GM12878 (cell line): ENCODE measurements around the gene NPAS3. TPM values are rescaled to one million over a fixed set of nuclear protein-coding genes. Genes with fewer than 3 reads are reported as not detected.

ENCODE experiments used
- ATAC-seq: fragments of 200-7000 bp; cut with Tn5 transposase; 3 replicates; pipeline ENCODE4 v1.9.1; 2020; ENCODE audit warnings: mild to moderate bottlenecking, moderate library complexity
- BruUV-seq: library from RNA; stranded (reverse); fragments of 400-500 nt; replicated peaks from 2 replicates; lab custom pipeline; 2021; lab: Mats Ljungman, UMichigan
- CTCF ChIA-PET: fragments of 300-600 bp; sonication (Branson Sonifier 250); formaldehyde crosslinking; extraction: SDS; loops from one replicate; lab custom pipeline; 2021; ENCODE audit warnings: inconsistent platforms; lab: Yijun Ruan, JAX
- POLR2A ChIA-PET: fragments of 350-600 bp; formaldehyde crosslinking; extraction: SDS; loops from one replicate; lab custom pipeline; 2021; ENCODE audit warnings: inconsistent platforms; lab: Charles Lee
- RAD21 ChIA-PET: fragments of 300-600 bp; sonication (Branson Sonifier 250); formaldehyde crosslinking; loops from one replicate; lab custom pipeline; 2023; ENCODE audit warnings: antibody characterized with exemption; ENCODE audit not compliant: unreplicated experiment; lab: Charles Lee
- SMC1A ChIA-PET: fragments of 300-600 bp; sonication (Branson Sonifier 250); formaldehyde crosslinking; loops from one replicate; lab custom pipeline; 2023; ENCODE audit not compliant: unreplicated experiment, uncharacterized antibody; lab: Charles Lee
- DNase-seq: peaks from one replicate; pipeline ENCODE4 v3.0.0-alpha.2; 2011; ENCODE audit warnings: low read depth, low spot score
- FAIRE-seq: peaks from 3 replicates; lab custom pipeline; 2011; peaks lifted over from hg19 to GRCh38; lab: Jason Lieb, UNC
- H2AFZ ChIP-seq: 2 replicates; pipeline ENCODE4 v1.6.0; 2011; ENCODE audit warnings: low read depth, low read length, control low read depth; ENCODE audit not compliant: control insufficient read depth
- H3K27ac ChIP-seq: 2 replicates; pipeline ENCODE4 v1.5.1; 2011; ENCODE audit warnings: control low read depth; ENCODE audit not compliant: control insufficient read depth, insufficient read depth
- H3K27me3 ChIP-seq, 2 experiments: replicated peaks in 1 of 2; 2 replicates each; pipeline versions ENCODE4 v1.6.0 to v1.6.1; 2011; ENCODE audit warnings: low read length in 1 of 2; ENCODE audit not compliant: control insufficient read depth in 2 of 2, insufficient read depth in 2 of 2
- H3K36me3 ChIP-seq, 2 experiments: 2 replicates each; pipeline ENCODE4 v1.5.1; 2011; ENCODE audit warnings: low read length in 1 of 2; ENCODE audit not compliant: control insufficient read depth in 2 of 2, insufficient read depth in 2 of 2
- H3K4me1 ChIP-seq: 2 replicates; pipeline ENCODE4 v1.6.1; 2011; ENCODE audit warnings: mild to moderate bottlenecking, low read length, moderate library complexity, mixed read lengths; ENCODE audit not compliant: control insufficient read depth, insufficient read depth
- H3K4me2 ChIP-seq: 2 replicates; pipeline ENCODE4 v1.6.0; 2011; ENCODE audit warnings: control low read depth; ENCODE audit not compliant: control insufficient read depth, insufficient read depth
- H3K4me3 ChIP-seq: fragments of 200-600 bp; sonication (generic); 2 replicates; pipeline ENCODE4 v1.5.1; 2016
- H3K79me2 ChIP-seq: 2 replicates; pipeline ENCODE4 v1.6.0; 2011; ENCODE audit warnings: low read length; ENCODE audit not compliant: control insufficient read depth, insufficient read depth
- H3K9ac ChIP-seq: 2 replicates; pipeline ENCODE4 v1.8.0; 2011; ENCODE audit warnings: low read length, control low read depth, mixed read lengths; ENCODE audit not compliant: control insufficient read depth, insufficient read depth
- H3K9me3 ChIP-seq: replicated peaks from 3 replicates; pipeline ENCODE4 v1.5.1; 2011; ENCODE audit warnings: mild to moderate bottlenecking, low read length; ENCODE audit not compliant: control insufficient read depth, insufficient read depth
- H4K20me1 ChIP-seq: 2 replicates; pipeline ENCODE4 v1.6.0; 2011; ENCODE audit not compliant: control insufficient read depth, insufficient read depth
- CBX3 ChIP-seq: fragments of 200-600 bp; sonication (generic); IDR thresholded peaks from 2 replicates; pipeline ENCODE4 v1.6.1; 2016; ENCODE audit warnings: low read depth, borderline replicate concordance
- PAX8 ChIP-seq: fragments of 450-650 bp; IDR thresholded peaks from 2 replicates; pipeline ENCODE4 v1.6.1; 2017; ENCODE audit warnings: mild to moderate bottlenecking, moderate library complexity
- TCF7 ChIP-seq: IDR thresholded peaks from 2 replicates; pipeline ENCODE4 v1.6.1; 2014; ENCODE audit warnings: antibody characterized with exemption, borderline replicate concordance
- ZBTB11 ChIP-seq: fragments of 450-650 bp; formaldehyde crosslinking; IDR thresholded peaks from 2 replicates; pipeline ENCODE4 v1.5.0; 2022; ENCODE audit warnings: mild to moderate bottlenecking, missing genetic modification characterization
- ZNF207 ChIP-seq: fragments of 450-650 bp; IDR thresholded peaks from 2 replicates; pipeline ENCODE4 v1.6.1; 2014; ENCODE audit warnings: antibody characterized with exemption, mild to moderate bottlenecking, borderline replicate concordance
- WGBS: methylation state at CpG from one replicate; pipeline ENCODE4 v1.1.6; 2016; ENCODE audit warnings: low lambda C conversion rate; ENCODE audit not compliant: insufficient replicate concordance, insufficient coverage; ENCODE audit errors: missing lambda C conversion rate; 5-methylcytosine and 5-hydroxymethylcytosine counted together
- in situ Hi-C: fragments of 300-500 bp; cut with MboI; formaldehyde crosslinking; loops from 9 replicates; pipeline ENCODE4 v1.14.3; 2018; ENCODE audit warnings: mixed read lengths
- intact Hi-C: fragments of 100-400 bp; cut with micrococcal nuclease; formaldehyde crosslinking; loops from one replicate; pipeline ENCODE4 v1.14.2; 2022; ENCODE audit not compliant: unreplicated experiment
- polyA plus RNA-seq, 11 experiments: library from polyadenylated mRNA; depleted of rRNA in 4 of 11; unstranded in 6 of 11; stranded (reverse) in 5 of 11; fragments of >200 nt; fragmentation: Nextera tagmentation in 4 of 11; fragmentation: Illumina TruSeq in 1 of 11; extraction: Ambion mirVana in 4 of 11; extraction: Trizol in 1 of 11; gene quantifications; 1 replicate in 1 of 11; 2 replicates in 10 of 11; pipeline versions ENCODE4 v1.2.1 to v1.2.3, GENCODE V29; 2011 to 2016; ENCODE audit warnings: inconsistent platforms in 2 of 11, missing spikeins in 2 of 11, low read depth in 1 of 11
- total RNA-seq, 4 experiments: library from RNA; depleted of rRNA in 3 of 4; stranded (reverse); fragments of >200 nt in 3 of 4; fragmentation: Illumina TruSeq in 1 of 4; extraction: Trizol in 1 of 4; gene quantifications; 2 replicates each; pipeline versions ENCODE4 v1.2.1 to v1.2.3, GENCODE V29; 2013 to 2021

Gene NPAS3
- total and polyA plus RNA-seq, 10 of the 15 experiments (the other 5 are each of a cell fraction or from before 2014, with no cell fraction given): under 0.01 to 2.7 (median 0.03) TPM; not detected in 6

- ChIA-PET RAD21 (interaction anchor here (1.2 to 19.1 kb wide), 4 partner anchors 8 to 252 kb away, joined by 3 to 466 read pairs (median 6); no protein-coding TSS in a partner anchor), POLR2A (interaction anchor here (0.5 kb wide), 1 partner anchor 117 kb away, joined by 3 read pairs; no protein-coding TSS in a partner anchor), CTCF (interaction anchor here (0.5 to 21.4 kb wide), 8 partner anchors 9 to 450 kb away, joined by 3 to 809 read pairs (median 6); no protein-coding TSS in a partner anchor), SMC1A (interaction anchor here (0.6 to 17.6 kb wide), 13 partner anchors 9 to 384 kb away, joined by 3 to 668 read pairs (median 3); no protein-coding TSS in a partner anchor)
- TF ChIP-seq ZNF207 (no peak), PAX8 (no peak), CBX3 (no peak), ZBTB11 (CRISPR knock-in tag) (no peak), TCF7 (no peak)
- WGBS: 18% methylated on average over 5 of the region's 5 CpGs
- H2AFZ ChIP-seq: no peak overlapping the region
- ATAC-seq (no peak), FAIRE-seq (no peak), DNase-seq (no peak)
- H3K79me2 ChIP-seq: no peaks in the 10 kb centered on the region
- H3K9me3 ChIP-seq: no peaks in the 10 kb centered on the region
- in situ Hi-C loops: no loop called here
- H3K36me3 ChIP-seq: no peaks in the 10 kb centered on the region
- intact Hi-C loops: no loop called here
- no peaks in the 10 kb centered on the region for H3K27me3 ChIP-seq
- no TSS peak for BruUV-seq
- no peak overlapping the region for H3K27ac ChIP-seq
- H3K4me1 ChIP-seq: no peaks in the 10 kb centered on the region
- H3K9ac ChIP-seq: no peak overlapping the region
- no peak overlapping the region for H3K4me2 ChIP-seq
- no peaks in the 10 kb centered on the region for H4K20me1 ChIP-seq
- H3K4me3 ChIP-seq: no peak overlapping the region
Measured at GRCh38 chr14:33851931-33852330, 913.3 kb downstream of the NPAS3 start.
